Activated CD8-positive, alpha-beta memory T cell treated with anti-CD3 and anti-CD28 coated beads, Interleukin-2, amount 50 U/mL, for 24 hours (primary cell): ENCODE measurements around the gene CENPP.

ENCODE experiments used
- DNase-seq: peaks from one replicate; pipeline ENCODE4 v3.0.0-alpha.2; 2020; ENCODE audit errors: extremely low read depth

The CENPP gene

GRCh38 chr9:92313624-92314012 is 12.1 kb upstream of the CENPP start:
- no peak for DNase-seq

- DNase-seq, result no peak
Observed at GRCh38 chr9:92315456-92315855, 10.3 kb upstream of the CENPP start.

- DNase-seq, result no peak
Observed at GRCh38 chr9:92324431-92324830, 1.3 kb upstream of the CENPP start.

GRCh38 chr9:92324889-92325268 is 874 bp upstream of the CENPP start:
- no peak for DNase-seq

GRCh38 chr9:92325991-92326500 is 293 bp downstream of the CENPP start:
- no peak for DNase-seq

GRCh38 chr9:92327283-92327850 is 1.6 kb downstream of the CENPP start:
- no peak for DNase-seq

GRCh38 chr9:92328225-92328624 is 2.5 kb downstream of the CENPP start:
- no peak for DNase-seq

- DNase-seq, result no peak
Observed at GRCh38 chr9:92332577-92333281, 7.0 kb downstream of the CENPP start.

- no peak for DNase-seq
Observed at GRCh38 chr9:92333282-92333634, 7.5 kb downstream of the CENPP start.

- no peak for DNase-seq
Observed at GRCh38 chr9:92341578-92341977, 15.8 kb downstream of the CENPP start.

- no peak for DNase-seq
Observed at GRCh38 chr9:92342825-92343488, 17.2 kb downstream of the CENPP start.

- no peak for DNase-seq
Observed at GRCh38 chr9:92345582-92345981, 19.8 kb downstream of the CENPP start.

GRCh38 chr9:92349771-92350739 is 24.3 kb downstream of the CENPP start:
- DNase-seq, result no peak

GRCh38 chr9:92350740-92351133 is 25.0 kb downstream of the CENPP start:
- DNase-seq, result no peak

GRCh38 chr9:92353051-92353450 is 27.3 kb downstream of the CENPP start:
- no peak for DNase-seq

- no peak for DNase-seq
Observed at GRCh38 chr9:92359394-92359995, 33.7 kb downstream of the CENPP start.

- DNase-seq, result no peak
Observed at GRCh38 chr9:92360083-92360482, 34.3 kb downstream of the CENPP start.

- DNase-seq, result no peak
Observed at GRCh38 chr9:92369075-92369474, 43.3 kb downstream of the CENPP start.

GRCh38 chr9:92373167-92373566 is 47.4 kb downstream of the CENPP start:
- no peak for DNase-seq

- DNase-seq, result no peak
Observed at GRCh38 chr9:92377876-92378275, 52.1 kb downstream of the CENPP start.

GRCh38 chr9:92378865-92379560 is 53.3 kb downstream of the CENPP start:
- DNase-seq, result no peak
